Measurements from ENCODE around the gene MYOT. TPM values are rescaled to one million over a fixed set of nuclear protein-coding genes. Genes with fewer than 3 reads are reported as not detected.

MYOT gene
- polyA plus RNA-seq, 4 donors = 0.95 to 2.2 (median 1.6) TPM

GRCh38 chr5:137896560-137896959 is 28.9 kb downstream of the MYOT start:
- no peak for DNase-seq (ENCODE audit: low read depth in 4 of 4, low spot score in 2 of 4)

- no peak for DNase-seq (ENCODE audit: low read depth in 4 of 4, low spot score in 2 of 4)
Measured at GRCh38 chr5:137899493-137899892, 31.8 kb downstream of the MYOT start.

GRCh38 chr5:137901011-137901817 is 33.6 kb downstream of the MYOT start:
- DNase-seq (ENCODE audit: low read depth in 4 of 4, low spot score in 2 of 4) = no peak

- DNase-seq (ENCODE audit: low read depth in 4 of 4, low spot score in 2 of 4) = no peak
Measured at GRCh38 chr5:137902408-137903133, 34.9 kb downstream of the MYOT start.

GRCh38 chr5:137914758-137915157 is 47.1 kb downstream of the MYOT start:
- no peak for DNase-seq (ENCODE audit: low read depth in 4 of 4, low spot score in 2 of 4)

- no peak for DNase-seq (ENCODE audit: low read depth in 4 of 4, low spot score in 2 of 4)
Measured at GRCh38 chr5:137916923-137917322, 49.3 kb downstream of the MYOT start.

GRCh38 chr5:137921931-137922330 is 54.3 kb downstream of the MYOT start:
- no peak for DNase-seq (ENCODE audit: low read depth in 4 of 4, low spot score in 2 of 4)

- no peak for DNase-seq (ENCODE audit: low read depth in 4 of 4, low spot score in 2 of 4)
Measured at GRCh38 chr5:137923856-137924255, 56.2 kb downstream of the MYOT start.

- no peak for DNase-seq (ENCODE audit: low read depth in 4 of 4, low spot score in 2 of 4)
Measured at GRCh38 chr5:137932800-137933199, 65.1 kb downstream of the MYOT start.

GRCh38 chr5:137933491-137933911 is 65.8 kb downstream of the MYOT start:
- DNase-seq (ENCODE audit: low read depth in 4 of 4, low spot score in 2 of 4) = no peak

- DNase-seq (ENCODE audit: low read depth in 4 of 4, low spot score in 2 of 4) = no peak
Measured at GRCh38 chr5:137935190-137935589, 67.5 kb downstream of the MYOT start.

- no peak for DNase-seq (ENCODE audit: low read depth in 4 of 4, low spot score in 2 of 4)
Measured at GRCh38 chr5:137935694-137936093, 68.0 kb downstream of the MYOT start.

Other genes with a start within 250 kb of the MYOT start
- 10 to 100 TPM; 13.0 to 24.8 (median 19.8) TPM for gene KLHL3, start 131.8 kb upstream of the MYOT start, polyA plus RNA-seq (ENCODE audit: insufficient read length in 4 of 4)
- 10 to 100 TPM; 66.6 to 86.5 (median 71.8) TPM for gene HNRNPA0, start 113.5 kb upstream of the MYOT start, polyA plus RNA-seq (ENCODE audit: insufficient read length in 4 of 4)
- gene PKD2L2, start 21.6 kb downstream of the MYOT start, polyA plus RNA-seq (ENCODE audit: insufficient read length in 4 of 4) = under 1 TPM in 3 of 4 donors, not detected in 1; 0.31 to 0.84 (median 0.46) TPM
- 10 to 100 TPM; 49.0 to 63.4 (median 52.1) TPM for gene FAM13B, start 165.2 kb downstream of the MYOT start, polyA plus RNA-seq (ENCODE audit: insufficient read length in 4 of 4)
- under 1 TPM; 0.10 to 0.32 (median 0.21) TPM for gene WNT8A, start 216.2 kb downstream of the MYOT start, polyA plus RNA-seq (ENCODE audit: insufficient read length in 4 of 4)